MM.1S (cell line): ENCODE data around the gene SLC25A4.

Source experiments
- EZH2 ChIP-seq: fragments of 300-600 bp; sonication (generic); optimal IDR thresholded peaks from 2 replicates; pipeline ENCODE3; 2017; ENCODE audit warnings: low read depth, mild to moderate bottlenecking, antibody characterized with exemption, low read length, mixed read lengths
- EZH2phosphoT487 ChIP-seq: fragments of 300-600 bp; sonication (generic); IDR thresholded peaks from 2 replicates; pipeline ENCODE4 v1.6.1; 2018; ENCODE audit warnings: antibody characterized with exemption, low read length
- TF ChIP-seq, protein P1 (sequence below): fragments of 300-600 bp; sonication (generic); IDR thresholded peaks from 2 replicates; pipeline ENCODE4 v1.5.1; 2016; ENCODE audit warnings: antibody characterized with exemption, low read length, mixed read lengths

DNA sequence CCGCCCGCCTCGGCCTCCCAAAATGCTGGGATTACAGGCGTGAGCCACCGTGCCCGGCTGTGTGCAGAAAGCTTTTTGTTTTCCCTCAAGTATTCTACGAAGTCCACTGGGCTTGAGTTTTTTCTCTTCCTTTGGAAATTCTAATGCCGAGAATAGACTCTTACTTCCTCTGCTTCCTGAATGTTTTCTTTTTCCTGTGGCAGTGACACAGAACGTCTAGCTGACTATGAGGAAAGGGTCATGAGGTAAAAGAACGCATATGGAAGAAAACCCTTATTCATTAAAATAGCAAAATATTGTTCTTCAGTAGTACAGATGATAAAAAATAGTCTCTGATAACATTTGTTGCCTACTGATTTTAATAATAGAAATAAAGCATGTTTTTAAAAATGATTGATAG is 4.9 kb upstream of the SLC25A4 start:
- TF ChIP-seq, protein P1, sequence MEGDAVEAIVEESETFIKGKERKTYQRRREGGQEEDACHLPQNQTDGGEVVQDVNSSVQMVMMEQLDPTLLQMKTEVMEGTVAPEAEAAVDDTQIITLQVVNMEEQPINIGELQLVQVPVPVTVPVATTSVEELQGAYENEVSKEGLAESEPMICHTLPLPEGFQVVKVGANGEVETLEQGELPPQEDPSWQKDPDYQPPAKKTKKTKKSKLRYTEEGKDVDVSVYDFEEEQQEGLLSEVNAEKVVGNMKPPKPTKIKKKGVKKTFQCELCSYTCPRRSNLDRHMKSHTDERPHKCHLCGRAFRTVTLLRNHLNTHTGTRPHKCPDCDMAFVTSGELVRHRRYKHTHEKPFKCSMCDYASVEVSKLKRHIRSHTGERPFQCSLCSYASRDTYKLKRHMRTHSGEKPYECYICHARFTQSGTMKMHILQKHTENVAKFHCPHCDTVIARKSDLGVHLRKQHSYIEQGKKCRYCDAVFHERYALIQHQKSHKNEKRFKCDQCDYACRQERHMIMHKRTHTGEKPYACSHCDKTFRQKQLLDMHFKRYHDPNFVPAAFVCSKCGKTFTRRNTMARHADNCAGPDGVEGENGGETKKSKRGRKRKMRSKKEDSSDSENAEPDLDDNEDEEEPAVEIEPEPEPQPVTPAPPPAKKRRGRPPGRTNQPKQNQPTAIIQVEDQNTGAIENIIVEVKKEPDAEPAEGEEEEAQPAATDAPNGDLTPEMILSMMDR, result no peak
- TF ChIP-seq EZH2 (no peak), EZH2phosphoT487 (no peak)
